Jurkat, Clone E6-1 (cell line): ENCODE measurements around the gene GAK.

ENCODE experiments used
- DNase-seq: peaks from one replicate; pipeline ENCODE4 v3.0.0-alpha.2; 2011; ENCODE audit warnings: low read depth, low spot score
- H3K4me3 ChIP-seq: 2 replicates; pipeline ENCODE4 v1.5.1; 2011; ENCODE audit warnings: mild to moderate bottlenecking, low read length, control low read depth, moderate library complexity

Gene GAK

GRCh38 chr4:827209-828081 is 104.7 kb downstream of the GAK start:
- no peak for DNase-seq

GRCh38 chr4:826508-827208 is 105.5 kb downstream of the GAK start:
- DNase-seq, result no peak
- H3K4me3 ChIP-seq, result no peak overlapping the region

More at GRCh38 chr4:827209-828081, 104.7 kb downstream of the GAK start:
- H3K4me3 ChIP-seq, result no peak overlapping the region

DNA sequence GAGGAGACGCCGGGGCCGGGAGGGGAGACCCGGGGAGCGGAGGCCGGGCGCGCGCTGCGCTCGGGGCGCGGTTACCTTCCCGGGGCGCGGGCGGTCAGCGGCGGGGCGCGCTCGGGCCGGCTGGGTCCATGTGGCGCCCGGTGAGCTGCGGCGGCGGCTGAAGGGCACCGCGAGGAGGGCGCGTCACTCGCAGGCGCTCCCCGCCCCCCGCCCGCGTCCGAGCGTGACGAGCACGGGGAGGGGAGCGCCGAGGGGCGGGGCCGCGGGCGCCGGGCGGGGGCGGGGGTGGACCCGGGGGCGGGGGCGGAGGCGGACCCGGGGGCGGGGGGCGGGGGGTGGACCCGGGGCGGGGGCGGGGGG is 106.2 kb downstream of the GAK start, which contains the start of gene CPLX1:
Gene CPLX1, minus strand, starts transcription at position 159 of the 360 bp plus-strand sequence. CDS start 1,607 bp downstream, outside the sequence.
- no peak for DNase-seq
- H3K4me3 ChIP-seq, result no peak within 1 kb of the TSS

DNA sequence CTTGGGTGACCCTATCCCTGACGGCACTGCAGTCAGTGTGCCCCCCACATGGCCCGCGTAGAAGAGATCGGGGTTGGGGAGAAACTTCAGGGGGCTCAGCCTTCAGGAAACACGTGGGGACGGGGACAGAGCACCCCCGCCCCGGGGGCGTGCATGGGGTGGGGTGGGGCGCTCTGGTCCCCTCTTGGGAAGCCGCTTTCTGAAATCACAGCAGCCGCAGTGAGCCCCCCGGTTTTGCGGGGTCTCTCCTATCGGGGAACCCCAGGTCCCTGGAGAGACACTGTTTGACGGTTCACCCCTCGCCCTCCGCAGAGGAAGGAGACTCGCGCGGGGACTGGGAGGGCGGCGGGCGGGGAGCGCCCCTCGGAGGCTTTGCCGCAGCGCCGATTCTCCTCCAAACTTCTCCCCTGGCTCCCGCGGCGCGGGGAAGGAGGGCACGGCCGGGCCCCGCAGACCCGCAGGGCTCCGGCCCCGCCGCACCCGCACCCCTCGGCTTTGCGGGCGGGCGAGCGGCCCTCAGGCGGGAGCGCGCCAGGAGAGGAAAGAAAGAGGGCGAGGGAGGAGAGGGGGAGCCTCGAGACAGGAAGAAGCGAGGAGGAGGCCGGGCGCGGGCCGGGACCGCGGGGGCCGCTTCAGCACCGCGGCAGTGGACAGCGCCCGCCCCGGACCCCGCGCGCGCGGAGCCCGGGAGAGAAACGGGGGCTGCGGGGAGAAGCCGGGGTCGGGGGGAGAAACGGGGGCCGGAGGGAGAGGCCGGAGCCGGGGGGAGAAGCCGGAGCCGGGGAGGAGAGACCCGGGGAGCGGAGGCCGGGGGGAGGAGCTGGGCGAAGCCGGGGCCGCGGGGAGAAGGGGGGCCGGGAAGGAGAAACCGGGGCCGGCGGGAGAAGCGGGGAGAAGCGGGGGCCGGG is 106.8 kb downstream of the GAK start:
- no peak overlapping the region for H3K4me3 ChIP-seq
- no peak for DNase-seq

DNA sequence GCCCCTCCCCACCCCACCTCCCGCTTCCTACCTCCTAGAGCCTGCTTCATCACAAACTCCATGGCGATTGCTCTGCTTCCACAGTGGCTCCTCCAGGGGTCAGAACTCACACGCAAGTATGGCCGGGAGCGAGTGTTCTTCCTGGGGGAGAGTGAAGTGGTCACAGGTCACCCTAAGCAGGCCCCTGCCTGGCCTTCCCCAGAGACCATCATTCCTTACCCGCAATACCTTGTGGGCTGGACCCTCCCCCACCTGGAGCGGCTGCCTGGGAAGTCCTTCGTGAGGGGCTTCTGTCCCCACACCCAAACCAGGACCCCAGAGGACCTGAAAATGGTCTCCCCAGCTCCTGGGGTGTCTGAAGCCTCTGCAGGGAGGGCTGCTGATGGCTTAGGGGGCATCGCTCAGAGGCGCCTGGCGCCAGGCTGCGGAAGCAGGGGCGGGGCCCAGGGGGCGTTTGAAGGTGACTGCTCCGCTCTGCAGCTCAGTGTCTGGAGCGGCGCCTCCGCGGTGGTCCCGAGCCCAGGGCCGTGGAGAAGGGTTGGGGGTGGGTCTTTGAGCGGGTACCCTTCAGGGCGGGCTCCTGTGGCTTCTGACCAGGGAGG is 107.6 kb downstream of the GAK start:
- H3K4me3 ChIP-seq, result no peak overlapping the region
- DNase-seq, result no peak

DNA sequence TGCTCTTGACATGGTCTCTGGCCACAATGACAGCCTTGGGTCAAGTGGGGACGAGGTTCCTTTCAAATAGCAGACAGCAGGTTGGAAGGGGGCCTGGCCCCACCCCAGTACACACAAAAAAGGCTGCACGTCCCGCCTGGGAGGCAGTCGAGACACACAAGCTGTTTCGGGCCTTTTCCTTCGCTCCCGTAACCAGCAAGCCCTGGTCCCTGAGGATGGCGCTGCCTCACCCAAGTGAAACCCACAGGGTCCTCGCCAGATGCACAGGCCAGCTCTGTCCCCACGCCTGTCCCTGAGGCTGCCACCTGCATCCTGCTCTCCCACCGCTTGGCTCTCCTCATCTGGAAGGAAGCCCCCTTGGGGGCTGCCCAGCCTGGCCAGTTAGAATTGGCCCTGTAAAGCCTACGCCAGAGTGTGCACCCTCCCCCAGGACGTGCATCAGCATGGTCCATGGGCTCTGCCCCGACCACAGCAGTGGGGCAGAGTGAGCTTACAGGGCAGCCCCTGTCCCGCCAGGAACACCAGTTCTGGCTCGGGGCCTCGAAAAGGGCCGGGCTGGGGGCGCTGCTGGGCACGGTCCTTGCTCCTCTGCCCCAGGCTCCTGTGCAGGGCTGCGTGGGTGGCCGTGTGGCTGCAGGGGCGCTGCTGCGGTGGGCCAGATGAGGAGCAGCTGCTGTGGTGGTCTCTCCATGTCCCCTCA is 108.2 kb downstream of the GAK start:
- no peak overlapping the region for H3K4me3 ChIP-seq
- DNase-seq, result no peak

GRCh38 chr4:823176-823760 is 108.8 kb downstream of the GAK start:
- no peak overlapping the region for H3K4me3 ChIP-seq
- DNase-seq, result no peak

DNA sequence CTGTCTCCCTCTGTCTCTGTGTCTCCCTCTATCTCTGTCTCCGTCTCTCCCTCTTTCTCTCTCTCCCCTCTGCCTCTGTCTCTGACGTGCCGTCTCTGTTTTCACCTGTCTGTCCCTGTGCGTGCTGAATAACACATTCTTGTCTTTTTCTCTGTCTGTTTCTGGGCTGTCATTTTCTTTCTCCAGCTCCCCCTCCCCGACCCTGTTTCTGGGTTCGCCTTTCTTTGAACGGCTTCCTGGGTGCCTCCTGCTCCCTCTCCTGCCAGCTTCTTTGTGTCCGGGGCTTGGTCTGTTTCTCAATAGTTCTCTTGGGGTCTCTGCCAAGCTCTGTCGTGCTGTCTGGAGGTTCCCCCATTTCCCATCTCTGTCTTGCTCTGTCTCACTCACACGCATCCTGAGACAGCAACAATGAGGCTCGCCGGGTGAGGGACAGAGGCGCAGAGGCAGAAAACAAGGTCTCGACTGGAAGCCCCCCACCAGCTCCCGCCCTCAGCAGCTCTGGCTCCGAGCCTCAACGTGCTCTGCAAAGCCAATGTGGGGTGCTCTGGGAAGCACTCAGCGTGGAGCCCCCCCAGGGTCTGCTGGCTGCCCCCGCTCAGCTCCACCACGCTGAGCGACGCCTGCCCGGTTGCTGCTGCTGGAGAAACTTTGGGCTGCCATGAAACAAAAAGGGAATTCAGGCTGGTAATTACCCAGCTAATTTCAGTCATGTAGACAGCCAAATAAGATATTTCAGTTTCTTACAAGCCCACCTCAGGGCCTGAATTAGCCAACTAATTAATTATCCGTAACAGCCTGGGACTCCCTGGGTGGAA is 109.5 kb downstream of the GAK start:
- no peak for DNase-seq
- no peak overlapping the region for H3K4me3 ChIP-seq

DNA sequence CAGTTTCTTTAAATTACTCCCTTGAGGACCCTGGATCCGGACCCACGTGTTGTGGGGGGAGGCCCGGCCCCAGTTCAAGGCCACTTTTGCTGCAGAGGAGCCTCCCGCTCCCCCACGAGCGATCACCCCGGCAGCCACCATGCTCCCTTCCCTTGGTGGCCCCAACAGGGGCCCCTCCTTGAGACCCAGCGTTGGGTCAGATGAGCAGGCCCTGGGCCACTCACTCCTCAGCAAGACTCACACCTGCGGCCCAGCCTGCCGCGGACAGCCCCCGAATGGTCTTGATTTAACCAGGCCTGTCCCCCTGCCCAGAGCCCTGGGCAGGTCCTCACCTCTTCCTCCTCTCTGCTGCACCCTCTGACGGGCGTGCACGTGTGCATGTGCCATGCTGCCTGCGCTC is 110.5 kb downstream of the GAK start:
- no peak overlapping the region for H3K4me3 ChIP-seq
- DNase-seq, result no peak

- H3K4me3 ChIP-seq, result no peak overlapping the region
- no peak for DNase-seq
These were observed 110.9 kb downstream of the GAK start for GRCh38 chr4:821181-821591.

GRCh38 chr4:820230-821172 is 111.6 kb downstream of the GAK start:
- no peak overlapping the region for H3K4me3 ChIP-seq
- DNase-seq, result no peak

DNA sequence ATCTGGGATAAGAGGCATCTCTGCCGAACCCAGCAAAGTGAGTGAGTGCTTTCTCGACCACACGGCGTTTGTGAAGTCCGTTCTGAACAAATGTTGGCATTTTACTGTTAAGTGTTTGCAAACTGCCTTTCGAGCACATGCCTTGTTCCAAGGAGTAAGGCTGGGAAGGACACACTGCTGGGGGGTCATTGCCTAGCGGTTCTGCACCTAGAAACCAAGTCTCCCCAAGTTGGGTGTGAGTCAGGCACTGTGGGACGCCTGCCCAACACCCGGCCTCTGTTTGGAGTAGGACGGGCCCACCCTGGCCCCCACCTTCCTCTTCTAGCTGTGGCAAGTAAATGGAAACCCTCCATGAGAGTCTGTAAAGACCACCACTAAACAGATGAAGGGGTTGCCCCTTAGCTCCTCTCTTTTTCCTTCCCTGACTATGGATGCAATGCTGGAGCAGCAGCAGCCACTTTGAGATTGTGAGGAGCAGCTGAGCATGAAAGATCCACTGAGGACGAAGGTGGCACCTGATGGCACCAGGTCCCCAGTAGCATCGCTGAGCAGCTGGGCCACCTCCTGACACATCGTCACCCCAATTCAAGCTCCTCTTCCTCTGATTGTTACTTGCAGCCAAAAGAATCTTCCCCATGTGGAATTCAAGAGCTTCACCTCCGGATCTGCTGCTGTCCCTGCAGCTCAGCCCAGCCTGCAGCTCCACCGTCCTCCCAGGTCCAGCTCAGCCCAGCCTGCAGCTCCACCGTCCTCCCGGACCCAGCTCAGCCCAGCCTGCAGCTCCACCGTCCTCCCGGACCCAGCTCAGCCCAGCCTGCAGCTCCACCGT is 112.5 kb downstream of the GAK start:
- no peak for DNase-seq
- no peak overlapping the region for H3K4me3 ChIP-seq

DNA sequence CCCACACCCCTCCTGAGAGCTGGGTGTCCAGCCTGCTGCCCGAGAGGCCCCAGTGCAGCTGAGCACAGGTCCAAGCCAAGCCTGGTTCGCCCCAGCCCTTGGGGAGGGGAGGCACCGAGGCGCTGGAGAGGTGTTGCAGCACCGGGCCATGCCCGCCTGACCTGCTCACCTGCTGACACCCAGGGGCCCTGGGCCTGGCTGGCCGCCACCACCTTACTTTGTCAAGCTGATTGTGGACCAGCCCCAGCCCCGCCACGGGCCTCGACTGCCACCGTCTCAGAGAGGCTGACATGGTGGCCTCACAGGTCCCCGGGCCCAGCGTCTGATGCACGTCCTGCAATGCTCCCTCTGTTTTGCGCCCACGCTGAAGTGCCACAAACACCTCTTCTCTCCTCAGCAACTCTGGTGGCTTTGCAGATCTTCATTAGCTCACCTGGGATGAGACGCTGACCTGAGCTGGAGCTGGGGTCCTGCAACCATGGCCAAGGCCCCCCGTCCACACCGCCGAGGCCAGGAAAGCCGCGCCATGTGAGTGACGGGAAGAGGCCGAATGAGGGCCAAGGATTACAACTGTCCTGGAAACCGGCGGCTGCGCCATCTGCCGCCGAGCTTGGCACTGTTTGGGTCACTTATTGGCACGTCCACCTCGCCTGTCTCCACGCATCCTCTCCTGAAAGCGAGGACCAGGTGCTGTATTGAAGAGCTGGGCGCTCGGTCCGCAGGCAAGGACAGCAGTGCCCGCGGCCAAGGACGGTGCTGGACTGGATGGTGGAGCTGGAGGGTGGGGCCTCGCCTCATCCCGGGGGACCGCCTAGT is 113.8 kb downstream of the GAK start:
- no peak overlapping the region for H3K4me3 ChIP-seq
- no peak for DNase-seq

GRCh38 chr4:815464-816146 is 116.5 kb downstream of the GAK start:
- no peak for DNase-seq
- no peak overlapping the region for H3K4me3 ChIP-seq
